Measurements from ENCODE around the gene LRIG3.

- peak in 1 of 4 donors; percentile 6 for TF ChIP-seq POLR2AphosphoS5 (IDR thresholded peaks at IDR 0.05)
- TF ChIP-seq, protein P1, sequence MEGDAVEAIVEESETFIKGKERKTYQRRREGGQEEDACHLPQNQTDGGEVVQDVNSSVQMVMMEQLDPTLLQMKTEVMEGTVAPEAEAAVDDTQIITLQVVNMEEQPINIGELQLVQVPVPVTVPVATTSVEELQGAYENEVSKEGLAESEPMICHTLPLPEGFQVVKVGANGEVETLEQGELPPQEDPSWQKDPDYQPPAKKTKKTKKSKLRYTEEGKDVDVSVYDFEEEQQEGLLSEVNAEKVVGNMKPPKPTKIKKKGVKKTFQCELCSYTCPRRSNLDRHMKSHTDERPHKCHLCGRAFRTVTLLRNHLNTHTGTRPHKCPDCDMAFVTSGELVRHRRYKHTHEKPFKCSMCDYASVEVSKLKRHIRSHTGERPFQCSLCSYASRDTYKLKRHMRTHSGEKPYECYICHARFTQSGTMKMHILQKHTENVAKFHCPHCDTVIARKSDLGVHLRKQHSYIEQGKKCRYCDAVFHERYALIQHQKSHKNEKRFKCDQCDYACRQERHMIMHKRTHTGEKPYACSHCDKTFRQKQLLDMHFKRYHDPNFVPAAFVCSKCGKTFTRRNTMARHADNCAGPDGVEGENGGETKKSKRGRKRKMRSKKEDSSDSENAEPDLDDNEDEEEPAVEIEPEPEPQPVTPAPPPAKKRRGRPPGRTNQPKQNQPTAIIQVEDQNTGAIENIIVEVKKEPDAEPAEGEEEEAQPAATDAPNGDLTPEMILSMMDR (IDR thresholded peaks at IDR 0.05): no peak
These were observed 3.3 kb downstream of the LRIG3 start for GRCh38 chr12:58916921-58917511.

All from sigmoid colon (tissue), 4 donors.